Effector memory CD4-positive, alpha-beta T cell (primary cell): ENCODE results near the gene ABCB9.

Experiments
- DNase-seq, 3 donors: peaks; one replicate each; pipeline ENCODE4 v3.0.0-alpha.2; 2020
- H3K27ac ChIP-seq: 2 replicates; pipeline ENCODE4 v1.7.0; 2013; ENCODE audit warnings: mild to moderate bottlenecking, low read length, moderate library complexity; ENCODE audit not compliant: insufficient read depth, poor library complexity, severe bottlenecking
- H3K27me3 ChIP-seq: replicated peaks from 2 replicates; pipeline ENCODE4 v1.7.0; 2013; ENCODE audit warnings: mild to moderate bottlenecking, low read length; ENCODE audit not compliant: insufficient read depth, control insufficient read depth, poor library complexity, severe bottlenecking
- H3K36me3 ChIP-seq: 2 replicates; pipeline ENCODE4 v1.7.0; 2013; ENCODE audit warnings: mild to moderate bottlenecking, low read length, moderate library complexity; ENCODE audit not compliant: control insufficient read depth, insufficient read depth
- H3K4me1 ChIP-seq: 2 replicates; pipeline ENCODE4 v1.7.0; 2013; ENCODE audit warnings: low read length, mild to moderate bottlenecking; ENCODE audit not compliant: control insufficient read depth, insufficient read depth, poor library complexity, severe bottlenecking
- H3K4me3 ChIP-seq: 2 replicates; pipeline ENCODE4 v1.7.0; 2013; ENCODE audit warnings: low read length, low read depth, mild to moderate bottlenecking; ENCODE audit not compliant: insufficient read depth, poor library complexity, severe bottlenecking
- H3K9me3 ChIP-seq: 2 replicates; pipeline ENCODE4 v1.7.0; 2013; ENCODE audit warnings: mild to moderate bottlenecking, low read length, moderate library complexity; ENCODE audit not compliant: control insufficient read depth

Gene ABCB9

DNA sequence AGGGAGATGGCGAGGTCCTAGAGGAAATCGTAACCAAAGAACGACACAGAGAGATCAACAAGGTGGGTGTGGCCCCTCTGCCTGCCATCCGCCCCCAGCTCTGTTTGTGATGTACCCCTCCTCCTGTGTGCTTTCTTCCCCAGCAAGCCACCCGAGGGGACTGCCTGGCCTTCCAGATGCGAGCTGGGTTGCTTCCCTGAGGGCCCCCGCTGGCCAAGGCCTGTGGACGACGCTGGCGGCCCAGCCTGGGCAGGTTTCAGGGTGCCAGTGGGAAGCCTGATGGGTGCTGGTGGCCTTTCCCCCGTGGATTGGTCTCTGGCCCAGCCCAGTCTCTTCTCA lies 16.2 kb upstream of the ABCB9 start:
- Histone ChIP-seq H3K27ac (peak overlapping the region; percentile 64), H3K4me3 (peak overlapping the region; percentile 88), H3K9me3 (no peaks in the 10 kb centered on the region), H3K36me3 (peaks cover 10% of the 10 kb centered on the region), H3K4me1 (peaks cover 35% of the 10 kb centered on the region), H3K27me3 (no peaks in the 10 kb centered on the region)
- no peak for DNase-seq

DNA sequence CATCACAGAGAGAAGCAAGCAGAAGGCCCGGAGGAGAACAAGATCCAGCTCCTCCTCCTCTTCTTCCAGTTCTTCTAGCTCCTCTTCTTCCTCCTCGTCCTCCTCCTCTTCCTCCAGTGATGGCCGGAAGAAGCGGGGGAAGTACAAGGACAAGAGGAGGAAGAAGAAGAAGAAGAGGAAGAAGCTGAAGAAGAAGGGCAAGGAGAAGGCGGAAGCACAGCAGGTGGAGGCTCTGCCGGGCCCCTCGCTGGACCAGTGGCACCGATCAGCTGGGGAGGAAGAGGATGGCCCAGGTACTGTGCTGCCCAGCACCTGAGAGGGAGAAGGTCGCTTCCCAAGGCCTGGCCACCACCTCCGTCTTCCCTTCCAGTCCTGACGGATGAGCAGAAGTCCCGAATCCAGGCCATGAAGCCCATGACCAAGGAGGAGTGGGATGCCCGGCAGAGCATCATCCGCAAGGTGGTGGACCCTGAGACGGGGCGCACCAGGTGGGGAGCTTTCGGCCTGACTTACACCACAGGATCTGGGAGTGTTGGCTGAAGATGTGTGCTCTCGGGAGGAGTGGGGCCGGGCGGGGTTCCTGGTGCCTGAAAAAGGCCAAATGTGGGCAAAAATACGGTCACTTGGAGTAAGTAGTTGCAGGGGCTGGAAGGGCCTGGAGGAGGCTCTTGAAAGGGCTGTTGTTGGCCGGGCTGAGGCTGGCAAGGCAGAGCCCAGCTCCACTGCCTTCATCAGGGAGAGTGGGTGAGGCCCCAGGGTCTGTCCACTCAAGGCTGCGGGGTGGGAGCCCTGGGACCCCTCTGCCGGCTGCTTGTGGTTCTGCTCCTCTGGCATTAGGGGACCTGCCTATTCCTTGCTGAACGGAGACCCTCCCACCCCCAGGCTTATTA lies 15.6 kb upstream of the ABCB9 start:
- H3K36me3 ChIP-seq = peaks cover 8% of the 10 kb centered on the region
- H3K9me3 ChIP-seq = no peaks in the 10 kb centered on the region
- peak overlapping the region; percentile 64 for H3K27ac ChIP-seq
- no peak for DNase-seq
- peaks cover 35% of the 10 kb centered on the region for H3K4me1 ChIP-seq
- peak overlapping the region; percentile 88 for H3K4me3 ChIP-seq
- H3K27me3 ChIP-seq = no peaks in the 10 kb centered on the region

DNA sequence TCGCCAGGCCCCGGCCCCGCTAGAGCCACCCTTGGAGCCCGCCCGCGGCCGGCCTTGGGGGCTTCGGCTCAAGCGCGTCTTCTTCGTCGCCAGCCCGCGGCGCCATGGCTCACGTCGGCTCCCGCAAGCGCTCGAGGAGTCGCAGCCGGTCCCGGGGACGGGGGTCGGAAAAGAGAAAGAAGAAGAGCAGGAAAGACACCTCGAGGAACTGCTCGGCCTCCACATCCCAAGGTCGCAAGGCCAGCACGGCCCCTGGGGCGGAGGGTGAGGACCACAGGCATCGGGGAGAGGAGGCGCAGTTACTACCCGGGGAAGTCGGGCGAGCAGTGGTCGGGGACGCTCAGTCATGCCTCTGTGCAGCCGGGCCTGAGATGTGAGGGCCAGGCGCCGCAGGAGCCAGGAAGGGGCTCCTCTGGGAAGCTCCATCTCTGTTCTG lies 14.8 kb upstream of the ABCB9 start:
- no peak for DNase-seq
- Histone ChIP-seq H3K4me1 (peaks cover 39% of the 10 kb centered on the region), H3K27me3 (no peaks in the 10 kb centered on the region), H3K4me3 (peak overlapping the region; percentile 88), H3K27ac (peak overlapping the region; percentile 64), H3K9me3 (no peaks in the 10 kb centered on the region), H3K36me3 (peaks cover 8% of the 10 kb centered on the region)

DNA sequence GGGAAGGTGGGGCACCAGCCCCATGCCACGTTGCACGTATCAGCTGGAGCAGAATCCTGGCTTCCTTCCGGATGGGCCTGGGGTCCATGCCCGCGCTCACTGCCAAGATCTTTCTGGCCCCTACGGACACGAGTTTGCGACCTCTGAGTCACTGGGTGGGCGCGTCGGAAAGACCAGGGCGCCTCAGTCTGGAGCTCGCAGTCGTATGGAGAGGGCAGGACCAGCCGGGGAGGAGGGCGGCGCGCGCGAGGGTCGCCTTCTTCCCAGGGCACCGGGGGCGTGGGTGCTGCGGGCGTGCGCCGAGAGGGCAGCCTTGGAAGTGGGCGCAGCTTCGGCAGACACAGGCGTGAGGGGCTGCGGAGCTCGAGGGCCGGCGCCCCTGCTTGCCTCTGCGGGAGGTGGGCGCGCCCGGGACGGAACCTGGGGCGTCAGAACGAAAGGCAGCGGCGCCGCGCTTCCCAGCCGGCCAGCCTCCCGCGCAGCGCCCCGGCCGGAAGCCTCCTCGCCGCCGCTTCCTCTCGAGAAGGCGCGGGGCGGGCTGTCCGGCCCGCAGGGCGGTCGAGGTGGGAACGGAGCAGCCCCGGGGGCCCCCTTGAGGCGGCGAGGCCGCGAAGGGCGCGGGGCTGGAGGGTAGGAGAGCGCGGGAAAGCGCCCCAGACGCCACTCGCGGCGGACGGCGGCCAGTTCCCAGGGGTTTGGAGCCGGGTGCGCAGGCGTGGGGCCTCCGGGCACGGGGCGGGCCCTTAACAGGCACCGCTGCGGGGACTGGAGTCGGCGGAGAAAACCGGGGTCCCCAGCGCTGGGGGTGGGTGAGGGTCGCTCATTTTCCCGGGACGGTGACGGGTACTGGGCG lies 14.1 kb upstream of the ABCB9 start, which contains the start of gene ARL6IP4:
Gene ARL6IP4, plus strand, starts transcription at position 499 of the 853 bp plus-strand sequence. CDS start 459 bp downstream, outside the sequence.
- Histone ChIP-seq H3K4me3 (peak within 1 kb of the TSS; percentile 88), H3K27me3 (no peaks in the 10 kb centered on the region), H3K4me1 (peaks cover 45% of the 10 kb centered on the region), H3K9me3 (no peaks in the 10 kb centered on the region), H3K36me3 (peaks cover 8% of the 10 kb centered on the region), H3K27ac (peak within 1 kb of the TSS; percentile 64)
- DNase-seq = peak; percentile 39 to 51 (median 50)

DNA sequence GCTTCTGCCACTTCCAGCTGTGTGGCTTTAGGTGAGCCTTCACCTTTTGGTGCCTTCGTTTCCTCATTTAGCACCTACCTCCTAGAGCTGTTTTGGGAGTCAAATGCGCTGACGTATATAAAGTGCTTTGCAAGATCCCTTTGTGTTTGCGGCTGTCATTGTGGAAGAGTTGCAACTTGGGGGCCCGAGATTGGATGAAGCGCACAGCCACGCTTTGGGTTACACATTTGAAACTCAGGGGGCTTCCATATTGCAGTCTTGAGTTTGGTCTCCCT lies 13.6 kb upstream of the ABCB9 start:
- H3K27me3 ChIP-seq = no peaks in the 10 kb centered on the region
- no peaks in the 10 kb centered on the region for H3K9me3 ChIP-seq
- H3K4me1 ChIP-seq = peaks cover 45% of the 10 kb centered on the region
- peaks cover 8% of the 10 kb centered on the region for H3K36me3 ChIP-seq
- DNase-seq = no peak
- peak overlapping the region; percentile 64 for H3K27ac ChIP-seq
- peak overlapping the region; percentile 88 for H3K4me3 ChIP-seq

DNA sequence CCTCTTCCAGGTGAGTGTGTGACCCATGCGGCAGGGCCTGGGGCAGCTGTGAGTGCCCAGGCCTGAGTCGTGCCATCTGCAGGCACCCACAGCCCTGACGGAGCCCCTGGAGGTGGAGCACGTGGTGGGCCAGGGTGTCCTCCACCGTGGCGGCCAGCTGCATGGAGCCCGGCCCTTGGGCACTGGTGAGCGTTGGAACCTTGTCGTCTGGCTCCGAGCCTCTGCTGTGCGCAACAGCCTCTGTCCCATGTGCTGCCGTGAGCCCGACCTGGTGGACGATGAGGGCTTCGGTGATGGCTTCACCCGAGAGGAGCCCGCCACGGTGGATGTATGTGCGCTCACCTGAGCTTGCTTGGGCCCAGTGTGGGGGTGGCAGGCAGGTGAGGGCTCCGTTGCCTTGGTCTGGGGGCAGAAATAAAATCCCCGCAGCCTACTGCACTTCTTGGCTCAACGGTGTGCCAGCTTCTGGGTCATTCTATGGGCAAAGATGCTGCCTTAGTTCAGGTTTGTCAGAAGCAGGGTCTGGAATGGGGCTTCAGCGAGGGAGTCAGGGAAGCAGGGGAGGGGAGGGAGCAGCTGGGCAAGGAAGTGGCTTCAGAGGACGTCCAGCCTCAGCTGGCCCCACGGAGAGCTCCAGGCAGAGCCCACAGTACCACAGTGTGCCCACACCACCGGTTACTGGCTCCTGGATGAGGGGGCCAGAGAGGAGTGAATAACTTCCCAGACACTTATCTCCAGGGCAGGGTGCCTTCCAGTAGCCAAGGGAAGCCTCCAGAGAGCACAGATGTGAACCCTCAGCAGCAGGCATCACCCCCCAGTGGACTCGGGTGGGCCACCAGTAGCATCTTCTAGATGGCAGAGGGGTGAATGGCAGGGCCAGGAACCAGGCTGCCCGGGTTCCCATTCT lies 13.0 kb upstream of the ABCB9 start:
- Histone ChIP-seq H3K27ac (no peak overlapping the region), H3K36me3 (peaks cover 8% of the 10 kb centered on the region), H3K4me1 (peaks cover 46% of the 10 kb centered on the region), H3K27me3 (no peaks in the 10 kb centered on the region), H3K9me3 (no peaks in the 10 kb centered on the region), H3K4me3 (peak overlapping the region; percentile 88)
- no peak for DNase-seq

DNA sequence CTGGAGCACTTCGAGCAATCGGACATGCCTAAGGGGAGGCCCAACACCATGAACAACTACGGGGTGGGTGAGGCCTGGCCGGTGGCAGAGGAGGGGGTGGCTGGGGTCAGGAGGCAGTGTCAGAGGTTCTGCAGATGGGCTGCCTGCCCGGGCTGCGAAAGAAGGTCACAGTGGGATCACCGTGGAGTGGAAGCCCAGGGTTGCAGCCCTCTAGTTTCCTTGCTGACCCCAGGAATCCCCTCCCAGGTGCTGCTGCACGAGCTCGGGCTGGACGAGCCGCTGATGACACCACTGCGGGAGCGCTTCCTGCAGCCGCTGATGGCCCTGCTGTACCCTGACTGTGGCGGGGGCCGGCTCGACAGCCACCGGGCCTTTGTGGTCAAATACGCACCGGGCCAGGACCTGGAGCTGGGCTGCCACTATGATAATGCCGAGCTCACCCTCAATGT lies 12.3 kb upstream of the ABCB9 start:
- Histone ChIP-seq H3K36me3 (peaks cover 8% of the 10 kb centered on the region), H3K4me1 (peaks cover 45% of the 10 kb centered on the region), H3K9me3 (no peaks in the 10 kb centered on the region), H3K27ac (no peak overlapping the region), H3K4me3 (no peak overlapping the region), H3K27me3 (no peaks in the 10 kb centered on the region)
- no peak for DNase-seq

DNA sequence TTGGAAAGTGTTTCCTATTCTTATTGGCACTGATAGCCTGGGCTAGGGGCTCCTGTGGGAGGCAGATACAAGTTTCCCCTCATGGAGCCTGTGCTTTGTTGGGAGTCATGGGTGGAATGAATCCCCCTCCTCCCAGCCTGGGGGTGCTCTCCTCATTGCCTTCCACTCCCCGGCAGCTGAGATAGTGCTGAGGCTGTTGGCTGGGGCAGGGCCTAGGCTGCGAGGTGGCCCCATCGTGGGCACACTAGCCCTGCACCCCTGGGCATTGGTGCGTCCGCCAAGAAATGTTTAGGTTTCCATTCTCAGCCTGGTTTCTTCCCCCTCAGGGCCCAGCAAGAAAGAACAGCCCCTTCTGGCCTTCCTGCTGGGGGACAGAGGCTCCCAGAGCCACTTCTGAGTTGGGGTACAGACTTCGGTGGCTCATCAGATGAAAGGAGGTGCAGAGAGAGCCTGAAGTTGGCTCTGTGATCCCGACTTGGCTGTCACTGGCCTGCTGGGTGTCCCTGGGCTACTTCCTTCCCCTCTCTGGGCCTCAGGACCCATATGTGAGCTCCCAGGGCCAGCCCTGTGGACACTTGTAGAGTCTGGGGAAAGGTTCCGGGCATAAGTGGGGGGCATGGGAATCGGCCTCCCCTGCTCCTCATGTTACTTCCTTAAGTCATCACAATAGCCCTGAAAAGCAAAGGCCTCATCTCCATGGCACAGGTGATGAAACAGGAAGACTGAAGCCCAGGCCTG lies 11.6 kb upstream of the ABCB9 start:
- no peaks in the 10 kb centered on the region for H3K9me3 ChIP-seq
- H3K27me3 ChIP-seq = no peaks in the 10 kb centered on the region
- H3K4me1 ChIP-seq = peaks cover 45% of the 10 kb centered on the region
- H3K27ac ChIP-seq = no peak overlapping the region
- DNase-seq = no peak
- peaks cover 5% of the 10 kb centered on the region for H3K36me3 ChIP-seq
- no peak overlapping the region for H3K4me3 ChIP-seq

DNA sequence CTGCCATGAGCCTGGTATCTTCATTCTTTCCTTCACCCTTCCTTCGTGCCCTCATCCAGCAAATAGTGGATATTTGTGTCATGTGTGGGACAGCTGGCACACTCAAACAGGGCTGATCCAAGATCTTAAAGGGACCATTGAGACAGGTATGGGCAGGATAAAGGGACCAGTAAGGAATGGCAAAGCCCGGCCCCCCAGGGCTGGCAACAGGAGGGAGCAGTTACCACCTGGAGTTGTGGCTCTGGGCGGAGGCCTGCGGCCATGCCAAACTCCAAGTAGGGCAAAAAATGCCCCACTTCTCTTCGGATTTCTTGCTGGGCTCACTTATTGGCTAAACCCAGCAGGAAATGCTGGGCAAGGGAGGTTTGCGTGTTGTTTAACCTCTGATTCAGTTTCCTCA lies 10.9 kb upstream of the ABCB9 start:
- Histone ChIP-seq H3K4me3 (no peak overlapping the region), H3K4me1 (peaks cover 38% of the 10 kb centered on the region)

More for the DNA sequence above, 10.9 kb upstream of the ABCB9 start:
- Histone ChIP-seq H3K27me3 (no peaks in the 10 kb centered on the region), H3K36me3 (no peaks in the 10 kb centered on the region), H3K9me3 (no peaks in the 10 kb centered on the region), H3K27ac (no peak overlapping the region)
- no peak for DNase-seq
